Caco-2 (cell line): ENCODE data around the gene AMPH. TPM values are rescaled to one million over a fixed set of nuclear protein-coding genes. Genes with fewer than 3 reads are reported as not detected.

Source experiments
- BruUV-seq: library from RNA; stranded (reverse); fragments of 400-500 nt; replicated peaks from 2 replicates; lab custom pipeline; 2021; lab: Mats Ljungman, UMichigan
- CTCF ChIA-PET: fragments of 300-600 bp; sonication (Branson Sonifier 250); formaldehyde crosslinking; loops from one replicate; lab custom pipeline; 2022; ENCODE audit warnings: antibody characterized with exemption; lab: Charles Lee
- POLR2A ChIA-PET: fragments of 300-600 bp; sonication (Branson Sonifier 250); formaldehyde crosslinking; loops from one replicate; lab custom pipeline; 2022; ENCODE audit warnings: antibody characterized with exemption; lab: Charles Lee
- DNase-seq, 2 experiments: peaks; one replicate each; pipeline versions ENCODE4 v3.0.0 to v3.0.0-alpha.2; 2020 to 2022
- H3K27me3 ChIP-seq: replicated peaks from 2 replicates; pipeline ENCODE4 v1.6.0; 2011; ENCODE audit warnings: low read length; ENCODE audit not compliant: control insufficient read depth, insufficient read depth
- H3K36me3 ChIP-seq: 2 replicates; pipeline ENCODE4 v1.5.1; 2011; ENCODE audit warnings: low read length; ENCODE audit not compliant: control insufficient read depth, insufficient read depth
- H3K4me1 ChIP-seq: fragments of 250-450 bp; sonication (Bioruptor Pico); 2 replicates; pipeline ENCODE4 v1.5.1; 2020; ENCODE audit warnings: mild to moderate bottlenecking
- H3K4me3 ChIP-seq: 2 replicates; pipeline ENCODE4 v1.5.1; 2011; ENCODE audit warnings: low read depth, mild to moderate bottlenecking, control low read depth, low read length
- H3K9me3 ChIP-seq: fragments of 250-450 bp; sonication (Bioruptor Pico); 2 replicates; pipeline ENCODE4 v1.5.1; 2020; ENCODE audit warnings: mild to moderate bottlenecking, moderate library complexity
- H3K27ac Mint-ChIP-seq: one replicate; pipeline ENCODE4 v1.8.0; 2022; ENCODE audit warnings: mixed read lengths; ENCODE audit not compliant: unreplicated experiment
- H3K27me3 Mint-ChIP-seq: one replicate; pipeline ENCODE4 v1.8.0; 2022; ENCODE audit warnings: mixed read lengths; ENCODE audit not compliant: insufficient read depth, unreplicated experiment
- H3K36me3 Mint-ChIP-seq: one replicate; pipeline ENCODE4 v1.8.0; 2022; ENCODE audit warnings: mild to moderate bottlenecking, mixed read lengths; ENCODE audit not compliant: insufficient read depth, unreplicated experiment
- H3K4me1 Mint-ChIP-seq: one replicate; pipeline ENCODE4 v1.8.0; 2022; ENCODE audit warnings: low read depth, mixed read lengths; ENCODE audit not compliant: unreplicated experiment
- H3K4me3 Mint-ChIP-seq: one replicate; pipeline ENCODE4 v1.8.0; 2022; ENCODE audit warnings: mild to moderate bottlenecking, moderate library complexity, mixed read lengths; ENCODE audit not compliant: unreplicated experiment
- H3K9me3 Mint-ChIP-seq: one replicate; pipeline ENCODE4 v1.8.0; 2022; ENCODE audit warnings: mixed read lengths; ENCODE audit not compliant: unreplicated experiment
- CTCF ChIP-seq, 2 experiments: fragments of 200-600 bp in 1 of 2; IDR thresholded peaks; 1 replicate in 1 of 2; 2 replicates in 1 of 2; pipeline versions ENCODE4 v1.5.1 to v1.8.0; 2011 to 2022; ENCODE audit warnings: antibody characterized with exemption in 1 of 2, control low read depth in 1 of 2, inconsistent platforms in 1 of 2, low read depth in 1 of 2, low read length in 1 of 2, mild to moderate bottlenecking in 1 of 2, moderate library complexity in 1 of 2; ENCODE audit not compliant: insufficient read depth in 1 of 2, severe bottlenecking in 1 of 2, unreplicated experiment in 1 of 2
- intact Hi-C: fragments of 100-400 bp; cut with micrococcal nuclease; formaldehyde crosslinking; loops from one replicate; pipeline ENCODE4 v1.10.0; 2022; ENCODE audit not compliant: unreplicated experiment
- total RNA-seq: library from RNA; stranded (reverse); gene quantifications from 2 replicates; pipeline ENCODE4 v1.2.3, GENCODE V29; 2022

The AMPH gene
- total RNA-seq, 1 experiment from 2014 or later: not detected

- no peaks in the 10 kb centered on the region for H3K4me1 ChIP-seq
- TF ChIP-seq CTCF (IDR thresholded peaks at IDR 0.05; ENCODE audit: insufficient read depth in 1 of 2, low read depth in 1 of 2, low read length in 1 of 2, severe bottlenecking in 1 of 2, unreplicated experiment in 1 of 2): peak in 1 of 2 experiments; percentile 8
- ChIA-PET CTCF (no interaction called here), POLR2A (no interaction called here)
- DNase-seq: no peak
- no peaks in the 10 kb centered on the region for H3K36me3 Mint-ChIP-seq
- H3K36me3 ChIP-seq: no peaks in the 10 kb centered on the region
- intact Hi-C loops: loop anchor here (10.0 kb wide), 1 partner anchor 220 kb away; no protein-coding TSS in a partner anchor
- H3K9me3 ChIP-seq: no peaks in the 10 kb centered on the region
- H3K9me3 Mint-ChIP-seq: no peaks in the 10 kb centered on the region
- no TSS peak for BruUV-seq
- no peaks in the 10 kb centered on the region for H3K4me1 Mint-ChIP-seq
- H3K27me3 ChIP-seq: no peaks in the 10 kb centered on the region
- no peak overlapping the region for H3K4me3 Mint-ChIP-seq
- H3K4me3 ChIP-seq: no peak overlapping the region
- peaks cover 27% of the 10 kb centered on the region for H3K27me3 Mint-ChIP-seq
- H3K27ac Mint-ChIP-seq: no peak overlapping the region
Measured at GRCh38 chr7:38424750-38425463, 206.3 kb downstream of the AMPH start.

- no TSS peak for BruUV-seq
- ChIA-PET POLR2A (no interaction called here), CTCF (no interaction called here)
- Mint-ChIP-seq H3K4me3 (no peak overlapping the region), H3K27me3 (peaks cover 5% of the 10 kb centered on the region), H3K4me1 (no peaks in the 10 kb centered on the region), H3K9me3 (no peaks in the 10 kb centered on the region), H3K27ac (no peak overlapping the region), H3K36me3 (no peaks in the 10 kb centered on the region)
- intact Hi-C loops: no loop called here
- H3K4me1 ChIP-seq: no peaks in the 10 kb centered on the region
- no peaks in the 10 kb centered on the region for H3K36me3 ChIP-seq
- no peak overlapping the region for H3K4me3 ChIP-seq
- no peaks in the 10 kb centered on the region for H3K27me3 ChIP-seq
- DNase-seq: no peak
- TF ChIP-seq CTCF (IDR thresholded peaks at IDR 0.05; ENCODE audit: insufficient read depth in 1 of 2, low read depth in 1 of 2, low read length in 1 of 2, severe bottlenecking in 1 of 2, unreplicated experiment in 1 of 2): no peak
- no peaks in the 10 kb centered on the region for H3K9me3 ChIP-seq
Measured at GRCh38 chr7:38413784-38414183, 217.4 kb downstream of the AMPH start.

- Mint-ChIP-seq H3K4me3 (no peak overlapping the region), H3K36me3 (no peaks in the 10 kb centered on the region)
Measured at GRCh38 chr7:38411404-38411803, 219.8 kb downstream of the AMPH start.

More at GRCh38 chr7:38411404-38411803, 219.8 kb downstream of the AMPH start:
- no peaks in the 10 kb centered on the region for H3K9me3 Mint-ChIP-seq
- H3K9me3 ChIP-seq: no peaks in the 10 kb centered on the region
- no TSS peak for BruUV-seq
- H3K27me3 Mint-ChIP-seq: peaks cover 2% of the 10 kb centered on the region
- H3K27me3 ChIP-seq: no peaks in the 10 kb centered on the region
- no peaks in the 10 kb centered on the region for H3K4me1 ChIP-seq
- intact Hi-C loops: loop anchor here (1.0 kb wide), 1 partner anchor 13 kb away; no protein-coding TSS in a partner anchor
- H3K27ac Mint-ChIP-seq: no peak overlapping the region
- peak in 1 of 2 experiments; percentile 26 for DNase-seq
- CTCF ChIA-PET: no interaction called here
- H3K4me3 ChIP-seq: no peak overlapping the region
- POLR2A ChIA-PET: no interaction called here
- H3K36me3 ChIP-seq: no peaks in the 10 kb centered on the region
- peak; percentile 18 to 58 for TF ChIP-seq CTCF (IDR thresholded peaks at IDR 0.05; ENCODE audit: insufficient read depth in 1 of 2, low read depth in 1 of 2, low read length in 1 of 2, severe bottlenecking in 1 of 2, unreplicated experiment in 1 of 2)
- no peaks in the 10 kb centered on the region for H3K4me1 Mint-ChIP-seq
